Muscle layer of duodenum (tissue), 2 donors: ENCODE measurements around the gene HDAC4.
A peak's percentile ranks its signal among the peaks of the same experiment; 100 is the strongest.

Experiments
- H3K27ac ChIP-seq: one replicate; pipeline ENCODE4 v1.7.0; 2013; ENCODE audit warnings: mild to moderate bottlenecking, low read length
- H3K27me3 ChIP-seq: one replicate; pipeline ENCODE4 v1.7.0; 2013; ENCODE audit warnings: low read depth, mild to moderate bottlenecking, control low read depth, low read length
- H3K36me3 ChIP-seq, 2 donors: one replicate each; pipeline ENCODE4 v1.7.0; 2013; ENCODE audit warnings: low read length in 2 of 2, control low read depth in 1 of 2, mild to moderate bottlenecking in 1 of 2; ENCODE audit not compliant: insufficient read depth in 2 of 2, control insufficient read depth in 1 of 2
- H3K4me1 ChIP-seq, 2 donors: one replicate each; pipeline ENCODE4 v1.7.0; 2013; ENCODE audit warnings: low read length in 2 of 2, mild to moderate bottlenecking in 2 of 2, control low read depth in 1 of 2, moderate library complexity in 1 of 2; ENCODE audit not compliant: insufficient read depth in 2 of 2, control insufficient read depth in 1 of 2
- H3K4me3 ChIP-seq, 2 donors: one replicate each; pipeline ENCODE4 v1.7.0; 2013; ENCODE audit warnings: low read length in 2 of 2, low read depth in 1 of 2, mild to moderate bottlenecking in 1 of 2
- H3K9me3 ChIP-seq, 2 donors: one replicate each; pipeline ENCODE4 v1.7.0; 2013; ENCODE audit warnings: low read length in 2 of 2, control low read depth in 1 of 2, mild to moderate bottlenecking in 1 of 2; ENCODE audit not compliant: control insufficient read depth in 1 of 2
- donor health status: healthy.

Gene HDAC4

GRCh38 chr2:239341840-239342239 lies 59.0 kb downstream of the HDAC4 start:
- no peaks in the 10 kb centered on the region for H3K9me3 ChIP-seq
- H3K36me3 ChIP-seq: peaks cover 0 to 5% of the 10 kb centered on the region in 2 donors
- H3K27ac ChIP-seq: no peak overlapping the region
- H3K27me3 ChIP-seq: no peaks in the 10 kb centered on the region
- peaks cover 11 to 38% of the 10 kb centered on the region in 2 donors for H3K4me1 ChIP-seq
- H3K4me3 ChIP-seq: no peak overlapping the region

GRCh38 chr2:239341146-239341732 lies 59.6 kb downstream of the HDAC4 start:
- Histone ChIP-seq H3K4me1 (peaks cover 11 to 38% of the 10 kb centered on the region in 2 donors), H3K27ac (no peak overlapping the region), H3K36me3 (peaks cover 0 to 5% of the 10 kb centered on the region in 2 donors), H3K4me3 (no peak overlapping the region), H3K9me3 (no peaks in the 10 kb centered on the region), H3K27me3 (no peaks in the 10 kb centered on the region)

GRCh38 chr2:239339726-239340601 lies 60.9 kb downstream of the HDAC4 start:
- Histone ChIP-seq H3K27me3 (no peaks in the 10 kb centered on the region), H3K27ac (no peak overlapping the region), H3K36me3 (peaks cover 0 to 5% of the 10 kb centered on the region in 2 donors), H3K4me1 (peaks cover 11 to 36% of the 10 kb centered on the region in 2 donors), H3K4me3 (no peak overlapping the region), H3K9me3 (no peaks in the 10 kb centered on the region)

GRCh38 chr2:239339241-239339640 lies 61.6 kb downstream of the HDAC4 start:
- H3K9me3 ChIP-seq: no peaks in the 10 kb centered on the region
- no peak overlapping the region for H3K27ac ChIP-seq
- peaks cover 11 to 28% of the 10 kb centered on the region in 2 donors for H3K4me1 ChIP-seq

GRCh38 chr2:239337877-239338484 lies 62.8 kb downstream of the HDAC4 start:
- peak overlapping the region in 1 of 2 donors; percentile 14 for H3K4me3 ChIP-seq
- H3K9me3 ChIP-seq: no peaks in the 10 kb centered on the region
- peaks cover 11 to 26% of the 10 kb centered on the region in 2 donors for H3K4me1 ChIP-seq
- H3K27ac ChIP-seq: peak overlapping the region; percentile 2
- no peaks in the 10 kb centered on the region for H3K36me3 ChIP-seq
- H3K27me3 ChIP-seq: no peaks in the 10 kb centered on the region

More at GRCh38 chr2:239339241-239339640, 61.6 kb downstream of the HDAC4 start:
- H3K36me3 ChIP-seq: peaks cover 0 to 5% of the 10 kb centered on the region in 2 donors
- H3K4me3 ChIP-seq: no peak overlapping the region
- no peaks in the 10 kb centered on the region for H3K27me3 ChIP-seq

GRCh38 chr2:239337122-239337876 lies 63.5 kb downstream of the HDAC4 start:
- peak overlapping the region; percentile 18 for H3K27ac ChIP-seq
- no peaks in the 10 kb centered on the region for H3K36me3 ChIP-seq
- no peaks in the 10 kb centered on the region for H3K27me3 ChIP-seq
- H3K4me3 ChIP-seq: peak overlapping the region in 1 of 2 donors; percentile 14
- no peaks in the 10 kb centered on the region for H3K9me3 ChIP-seq
- H3K4me1 ChIP-seq: peaks cover 11 to 26% of the 10 kb centered on the region in 2 donors

GRCh38 chr2:239331560-239331959 lies 69.3 kb downstream of the HDAC4 start:
- H3K27ac ChIP-seq: no peak overlapping the region
- H3K4me3 ChIP-seq: no peak overlapping the region
- no peaks in the 10 kb centered on the region for H3K9me3 ChIP-seq
- H3K27me3 ChIP-seq: no peaks in the 10 kb centered on the region
- H3K4me1 ChIP-seq: peaks cover 25 to 44% of the 10 kb centered on the region in 2 donors
- H3K36me3 ChIP-seq: no peaks in the 10 kb centered on the region

GRCh38 chr2:239330836-239331235 lies 70.0 kb downstream of the HDAC4 start:
- Histone ChIP-seq H3K27ac (no peak overlapping the region), H3K27me3 (no peaks in the 10 kb centered on the region), H3K4me3 (no peak overlapping the region)

GRCh38 chr2:239329972-239330572 lies 70.7 kb downstream of the HDAC4 start:
- Histone ChIP-seq H3K36me3 (no peaks in the 10 kb centered on the region), H3K27me3 (no peaks in the 10 kb centered on the region), H3K9me3 (no peaks in the 10 kb centered on the region), H3K27ac (peak overlapping the region; percentile 45), H3K4me3 (no peak overlapping the region), H3K4me1 (peaks cover 25 to 50% of the 10 kb centered on the region in 2 donors)

More at GRCh38 chr2:239330836-239331235, 70.0 kb downstream of the HDAC4 start:
- H3K9me3 ChIP-seq: no peaks in the 10 kb centered on the region
- H3K4me1 ChIP-seq: peaks cover 25 to 49% of the 10 kb centered on the region in 2 donors
- H3K36me3 ChIP-seq: no peaks in the 10 kb centered on the region

GRCh38 chr2:239329284-239329971 lies 71.4 kb downstream of the HDAC4 start:
- Histone ChIP-seq H3K36me3 (no peaks in the 10 kb centered on the region), H3K4me3 (peak overlapping the region in 1 of 2 donors; percentile 41), H3K27ac (peak overlapping the region; percentile 63), H3K4me1 (peaks cover 26 to 50% of the 10 kb centered on the region in 2 donors), H3K27me3 (no peaks in the 10 kb centered on the region), H3K9me3 (no peaks in the 10 kb centered on the region)
